HG03039 (cell line): Measurements from ENCODE around the gene PLSCR4.
"Not testable (repeated sequence)": the region's sequence is repeated elsewhere in the genome, so short reads cannot be mapped to it uniquely, and the experiment has no call there.

Experiments used
- ATAC-seq: cut with Tn5 transposase; IDR thresholded peaks from one replicate; pipeline ENCODE4 v1.9.1; 2021; ENCODE audit warnings: mild to moderate bottlenecking, moderate library complexity; ENCODE audit not compliant: unreplicated experiment

The PLSCR4 gene

GRCh38 chr3:146250449-146251382 is at the start of gene PLSCR4:
Gene PLSCR4 (minus strand): TSS chr3:146251105. CDS start chr3:146222071, 29,034 bp downstream.
- ATAC-seq = no peak

- ATAC-seq = not testable (repeated sequence)
Observed at GRCh38 chr3:146293401-146293800, 42.5 kb upstream of the PLSCR4 start.

- ATAC-seq = no peak
Observed at GRCh38 chr3:146283781-146284445, 33.0 kb upstream of the PLSCR4 start.

GRCh38 chr3:146280864-146281263 is 30.0 kb upstream of the PLSCR4 start:
- ATAC-seq = no peak

- no peak for ATAC-seq
Observed at GRCh38 chr3:146279951-146280350, 29.0 kb upstream of the PLSCR4 start.

- ATAC-seq = no peak
Observed at GRCh38 chr3:146279013-146279412, 28.1 kb upstream of the PLSCR4 start.

GRCh38 chr3:146277953-146278631 is 27.2 kb upstream of the PLSCR4 start:
- ATAC-seq = no peak

GRCh38 chr3:146275476-146275875 is 24.6 kb upstream of the PLSCR4 start:
- ATAC-seq = no peak

- ATAC-seq = no peak
Observed at GRCh38 chr3:146274833-146275232, 23.9 kb upstream of the PLSCR4 start.

GRCh38 chr3:146273721-146274407 is 23.0 kb upstream of the PLSCR4 start:
- no peak for ATAC-seq

- ATAC-seq = no peak
Observed at GRCh38 chr3:146271180-146271579, 20.3 kb upstream of the PLSCR4 start.

GRCh38 chr3:146269271-146269670 is 18.4 kb upstream of the PLSCR4 start:
- no peak for ATAC-seq

GRCh38 chr3:146268535-146269219 is 17.8 kb upstream of the PLSCR4 start:
- ATAC-seq = no peak

GRCh38 chr3:146265720-146266119 is 14.8 kb upstream of the PLSCR4 start:
- no peak for ATAC-seq

- no peak for ATAC-seq
Observed at GRCh38 chr3:146262371-146263110, 11.6 kb upstream of the PLSCR4 start.

GRCh38 chr3:146259880-146260589 is 9.1 kb upstream of the PLSCR4 start:
- ATAC-seq = no peak

- no peak for ATAC-seq
Observed at GRCh38 chr3:146256851-146257486, 6.1 kb upstream of the PLSCR4 start.

- not testable (repeated sequence) for ATAC-seq
Observed at GRCh38 chr3:146252445-146252844, 1.5 kb upstream of the PLSCR4 start.
